ENCODE measurements around the gene H2AZ2.

Gene H2AZ2

DNA sequence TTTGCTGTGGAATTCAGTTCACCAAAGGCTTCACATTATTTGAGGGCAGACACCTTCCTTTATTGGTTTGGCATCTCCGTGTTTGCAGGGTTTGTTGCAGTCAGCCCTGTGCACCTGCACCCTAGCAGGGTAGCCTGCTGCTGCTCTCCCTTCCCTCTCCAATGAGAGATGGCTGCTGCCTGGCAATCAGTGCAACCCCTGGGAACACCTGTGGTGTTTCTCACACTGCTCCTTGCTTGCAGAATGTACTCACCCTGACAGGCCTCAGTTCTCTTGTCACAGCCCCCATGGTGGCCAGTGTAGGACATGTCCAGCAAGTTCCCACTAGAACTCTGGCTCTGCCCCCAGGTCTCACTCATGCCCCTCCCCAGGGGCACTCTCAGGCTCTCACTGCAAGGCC is 63.5 kb downstream of the H2AZ2 start:
- DNase-seq (ENCODE audit: low spot score): no peak

DNA sequence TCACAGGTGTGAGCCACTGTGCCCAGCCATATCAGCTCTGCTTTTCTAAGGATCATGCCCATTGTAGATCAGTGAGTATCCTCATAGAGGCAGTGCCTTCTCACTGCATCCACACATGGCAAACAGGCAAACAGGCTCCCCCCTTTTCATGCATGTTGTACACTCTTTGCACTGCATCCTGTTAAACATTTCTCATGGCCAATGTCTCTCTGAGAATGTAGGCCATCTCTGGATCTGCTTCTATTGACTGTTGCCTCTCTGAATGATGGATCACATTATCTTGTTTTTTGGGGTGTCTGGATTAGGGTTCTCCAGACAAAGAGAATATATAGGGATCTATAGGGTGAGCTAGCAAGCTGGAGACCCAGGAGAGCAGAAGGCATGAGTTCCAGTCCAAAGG is 64.5 kb downstream of the H2AZ2 start:
- DNase-seq (ENCODE audit: low spot score): no peak

DNA sequence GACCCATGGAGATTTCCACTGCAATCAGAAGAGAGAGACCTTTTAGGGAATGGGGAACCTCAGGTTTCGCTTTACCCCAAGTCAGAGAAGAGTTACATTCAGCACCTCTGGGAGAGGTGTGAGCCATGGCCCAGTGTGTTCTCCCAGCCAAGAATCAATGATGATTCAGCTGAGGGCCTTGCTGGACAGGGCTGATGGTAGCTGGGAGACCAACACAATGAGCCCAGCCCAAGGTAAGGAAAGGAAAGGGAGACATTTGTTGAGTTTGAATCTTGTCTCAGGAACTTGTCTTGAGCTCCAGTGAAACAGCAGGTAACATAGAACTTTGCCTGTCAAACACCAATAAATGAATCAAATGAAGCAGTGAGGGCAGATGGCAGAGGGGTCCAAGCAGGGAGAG is 65.4 kb downstream of the H2AZ2 start:
- no peak for DNase-seq (ENCODE audit: low spot score)

Measured in iPS-NIHi11 (cell line).